ENCODE data around the gene MEF2D.

Gene MEF2D

GRCh38 chr1:156417401-156418020 lies 83.1 kb downstream of the MEF2D start:
- no peak for FAIRE-seq
- no peak for DNase-seq (ENCODE audit: extremely low spot score, insufficient read length, low read depth)

DNA sequence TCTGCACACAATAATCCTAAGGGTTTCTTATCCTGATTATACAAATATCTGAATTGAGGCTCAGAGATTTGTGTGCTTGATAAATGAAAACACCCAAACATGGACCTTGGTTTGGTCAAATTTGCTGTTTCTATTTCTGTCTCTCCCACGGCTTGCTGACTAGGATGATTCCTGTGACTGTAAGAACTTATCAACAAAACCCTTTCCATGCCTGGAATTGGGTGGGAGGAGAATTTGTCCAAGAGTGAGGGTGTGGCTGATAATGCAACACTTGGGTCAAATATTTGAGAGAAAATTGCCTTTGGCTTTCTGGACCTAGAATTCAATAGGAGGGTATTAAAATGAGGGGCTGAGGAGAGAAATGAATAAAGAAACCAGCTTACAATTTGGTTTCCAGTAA lies 83.6 kb downstream of the MEF2D start:
- DNase-seq (ENCODE audit: extremely low spot score, insufficient read length, low read depth) (no peak), FAIRE-seq (no peak)

DNA sequence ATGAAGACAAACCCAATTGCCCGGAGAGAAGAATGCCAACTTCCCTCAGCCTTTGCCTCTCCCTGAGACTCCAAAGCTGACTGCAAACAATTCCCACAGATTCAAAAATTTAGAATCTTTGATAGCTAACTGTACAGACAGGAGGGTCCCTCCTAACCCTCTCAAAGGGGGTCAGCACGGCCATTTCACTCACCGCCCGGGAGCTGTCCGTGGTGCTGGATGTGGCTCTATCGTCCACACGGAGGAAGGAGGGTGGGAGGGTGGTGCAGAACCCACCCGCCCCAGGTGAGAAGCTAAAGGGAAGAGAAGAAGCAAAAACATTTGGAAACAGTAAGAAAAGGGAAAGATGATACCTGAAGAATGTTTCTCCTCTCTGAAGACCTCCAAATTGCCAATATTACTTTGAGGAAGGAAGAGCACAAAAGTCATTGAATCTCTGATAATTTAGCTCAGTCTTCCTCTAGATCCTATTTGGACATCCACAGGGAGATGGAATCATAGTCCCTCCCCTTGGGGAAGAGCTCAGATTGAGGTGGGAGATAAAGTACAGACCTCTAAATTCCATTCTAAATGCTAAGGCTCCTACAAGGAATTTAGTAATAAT lies 86.0 kb downstream of the MEF2D start:
- FAIRE-seq (no peak), DNase-seq (ENCODE audit: extremely low spot score, insufficient read length, low read depth) (no peak)
